Stimulated activated effector memory CD8-positive, alpha-beta T cell treated with anti-CD3 and anti-CD28 coated beads, Interleukin-12 subunit alpha, Interleukin-12 subunit beta, amount 100 ng/mL, for 72 hours (primary cell): ENCODE results near the gene CTNNA3.

Experiments
- ATAC-seq: fragments of 150-1000 bp; cut with Tn5 transposase; 2 replicates; pipeline ENCODE4 v1.10.0; 2021
- DNase-seq, 2 donors: peaks; one replicate each; pipeline ENCODE4 v3.0.0; 2021 to 2022; ENCODE audit warnings: low spot score in 2 of 2
- H3K27ac Mint-ChIP-seq: one replicate; pipeline ENCODE4 v1.8.0; 2022; ENCODE audit warnings: mild to moderate bottlenecking, mixed read lengths
- H3K36me3 Mint-ChIP-seq: one replicate; pipeline ENCODE4 v1.8.0; 2022; ENCODE audit warnings: mild to moderate bottlenecking, mixed read lengths
- H3K4me1 Mint-ChIP-seq: one replicate; pipeline ENCODE4 v1.8.0; 2022; ENCODE audit warnings: mixed read lengths
- H3K4me3 Mint-ChIP-seq: one replicate; pipeline ENCODE4 v1.8.0; 2022; ENCODE audit warnings: mild to moderate bottlenecking, mixed read lengths
- H3K9me3 Mint-ChIP-seq: one replicate; pipeline ENCODE4 v1.8.0; 2022; ENCODE audit warnings: mixed read lengths

CTNNA3 gene

GRCh38 chr10:66148312-66148711, 1547.7 kb downstream of the CTNNA3 start:
- Mint-ChIP-seq H3K4me3 (no peak overlapping the region), H3K27ac (no peak overlapping the region), H3K36me3 (no peaks in the 10 kb centered on the region), H3K4me1 (no peaks in the 10 kb centered on the region), H3K9me3 (peaks cover 2% of the 10 kb centered on the region)
- DNase-seq (no peak), ATAC-seq (no peak)

- Mint-ChIP-seq H3K4me3 (no peak overlapping the region), H3K27ac (no peak overlapping the region), H3K4me1 (no peaks in the 10 kb centered on the region), H3K36me3 (no peaks in the 10 kb centered on the region), H3K9me3 (peaks cover 2% of the 10 kb centered on the region)
- DNase-seq (no peak), ATAC-seq (no peak)
Observed at GRCh38 chr10:66144016-66144415, 1552.0 kb downstream of the CTNNA3 start.

DNA sequence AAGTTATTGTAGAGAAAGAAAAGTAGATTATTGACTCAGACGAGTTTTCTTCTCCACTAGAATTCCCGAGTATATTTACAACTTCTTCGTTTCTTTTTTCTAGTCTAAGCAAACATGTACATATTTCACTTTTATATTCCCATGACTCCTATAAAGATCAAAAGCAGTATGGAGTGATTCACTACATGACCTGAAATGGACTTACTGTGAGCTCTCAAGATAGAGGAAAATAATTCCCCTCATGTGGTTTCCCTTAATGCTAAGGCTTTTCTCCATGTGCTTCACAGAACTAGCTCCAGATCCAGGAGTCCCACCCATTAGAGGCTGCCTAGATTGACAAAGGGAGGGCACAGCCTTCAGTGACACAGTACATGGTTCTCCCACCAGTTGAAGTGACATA, 1593.2 kb downstream of the CTNNA3 start:
- no peak for ATAC-seq
- no peaks in the 10 kb centered on the region for H3K4me1 Mint-ChIP-seq
- peaks cover 10% of the 10 kb centered on the region for H3K9me3 Mint-ChIP-seq
- no peak overlapping the region for H3K4me3 Mint-ChIP-seq
- DNase-seq = no peak
- H3K36me3 Mint-ChIP-seq = no peaks in the 10 kb centered on the region
- H3K27ac Mint-ChIP-seq = no peak overlapping the region

DNA sequence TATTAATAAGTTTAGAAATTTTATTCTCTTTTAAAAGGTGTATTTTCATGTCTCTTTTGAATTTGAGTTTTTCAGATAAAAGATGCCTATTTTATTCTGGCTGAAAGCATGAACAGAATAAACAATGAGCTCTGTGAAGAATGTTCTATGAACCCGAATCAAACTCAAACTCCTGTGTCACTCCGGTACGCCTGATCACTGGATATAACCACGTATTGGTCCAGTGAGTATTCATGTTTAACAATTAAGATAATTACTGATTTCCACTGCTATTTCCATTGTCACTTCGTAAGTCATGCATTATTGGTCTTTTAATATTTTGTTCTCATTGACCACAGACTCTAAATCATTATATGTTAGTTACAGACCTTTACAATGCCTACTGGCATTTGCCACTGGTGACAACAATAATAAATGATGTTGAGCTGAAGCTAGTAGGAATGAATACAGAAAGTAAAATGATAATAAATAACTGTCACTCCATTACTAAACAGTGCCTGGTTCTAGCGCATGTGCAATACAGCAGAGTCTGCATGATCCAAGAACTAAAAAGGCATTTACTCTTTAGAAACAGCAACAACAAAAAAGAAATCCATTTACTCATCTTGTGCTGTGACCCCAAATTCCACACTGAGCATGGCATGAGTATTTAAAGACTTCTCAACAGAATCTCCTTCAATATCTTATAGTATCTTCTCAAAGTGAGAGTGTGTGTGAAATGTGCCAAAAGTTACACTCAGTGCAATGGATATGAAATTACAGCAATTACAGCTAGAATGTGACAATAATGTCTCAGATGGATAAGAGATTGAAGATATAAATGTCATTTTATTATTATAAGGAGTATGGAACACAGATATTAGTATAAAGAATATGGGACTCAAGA, 1597.2 kb downstream of the CTNNA3 start:
- H3K36me3 Mint-ChIP-seq = no peaks in the 10 kb centered on the region
- no peaks in the 10 kb centered on the region for H3K4me1 Mint-ChIP-seq
- no peak overlapping the region for H3K27ac Mint-ChIP-seq
- DNase-seq (no peak), ATAC-seq (no peak)
- peaks cover 20% of the 10 kb centered on the region for H3K9me3 Mint-ChIP-seq
- H3K4me3 Mint-ChIP-seq = no peak overlapping the region

DNA sequence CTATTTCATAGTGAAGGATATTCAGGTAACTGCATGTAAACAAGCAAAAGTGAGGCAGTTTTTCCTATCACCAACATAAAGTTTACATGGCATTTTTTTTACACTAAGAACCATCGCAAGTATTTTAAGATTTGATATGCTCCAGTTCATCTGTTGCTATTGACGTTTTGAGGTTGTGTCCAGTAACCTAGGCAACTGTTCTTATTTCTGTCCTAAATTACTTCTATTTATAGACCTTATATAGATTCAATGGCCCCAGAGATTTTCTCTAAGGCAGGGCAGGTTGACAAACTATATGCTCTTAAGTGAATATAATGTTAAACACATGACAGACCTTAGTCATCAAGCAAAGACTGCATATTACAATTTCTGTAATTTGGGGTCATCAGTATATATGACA, 1600.4 kb downstream of the CTNNA3 start:
- H3K27ac Mint-ChIP-seq = no peak overlapping the region
- H3K9me3 Mint-ChIP-seq = peaks cover 30% of the 10 kb centered on the region
- H3K4me3 Mint-ChIP-seq = no peak overlapping the region
- DNase-seq = no peak
- no peaks in the 10 kb centered on the region for H3K36me3 Mint-ChIP-seq
- no peaks in the 10 kb centered on the region for H3K4me1 Mint-ChIP-seq
- ATAC-seq = no peak

DNA sequence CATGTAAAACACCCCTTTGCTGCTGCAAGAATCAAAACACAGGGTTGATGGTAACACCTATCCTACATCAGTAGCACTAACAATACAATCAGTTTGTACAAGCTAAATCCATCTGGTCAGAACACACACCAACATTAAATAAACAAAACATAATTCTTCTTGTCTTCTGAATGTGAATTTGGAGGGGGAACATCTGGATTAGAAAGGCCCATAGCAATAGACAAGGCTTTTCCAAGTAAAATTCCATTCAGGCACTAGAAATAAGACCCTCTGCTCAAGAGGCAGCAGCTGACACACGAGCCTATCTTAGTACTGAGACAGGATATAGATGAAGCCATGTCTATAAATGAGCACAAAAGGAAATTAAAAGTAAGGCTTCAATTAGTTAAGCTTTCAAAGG, 1610.1 kb downstream of the CTNNA3 start:
- H3K4me1 Mint-ChIP-seq = no peaks in the 10 kb centered on the region
- peaks cover 20% of the 10 kb centered on the region for H3K9me3 Mint-ChIP-seq
- ATAC-seq (no peak), DNase-seq (no peak)
- no peak overlapping the region for H3K27ac Mint-ChIP-seq
- no peaks in the 10 kb centered on the region for H3K36me3 Mint-ChIP-seq
- H3K4me3 Mint-ChIP-seq = no peak overlapping the region

GRCh38 chr10:66071907-66072306, 1624.1 kb downstream of the CTNNA3 start:
- peaks cover 14% of the 10 kb centered on the region for H3K9me3 Mint-ChIP-seq
- no peaks in the 10 kb centered on the region for H3K4me1 Mint-ChIP-seq
- H3K36me3 Mint-ChIP-seq = no peaks in the 10 kb centered on the region
- no peak overlapping the region for H3K27ac Mint-ChIP-seq
- DNase-seq (no peak), ATAC-seq (no peak)
- H3K4me3 Mint-ChIP-seq = no peak overlapping the region

GRCh38 chr10:66058594-66058993, 1637.4 kb downstream of the CTNNA3 start:
- Mint-ChIP-seq H3K36me3 (no peaks in the 10 kb centered on the region), H3K4me3 (no peak overlapping the region), H3K4me1 (no peaks in the 10 kb centered on the region), H3K9me3 (peaks cover 14% of the 10 kb centered on the region), H3K27ac (no peak overlapping the region)
- ATAC-seq (no peak), DNase-seq (no peak)

DNA sequence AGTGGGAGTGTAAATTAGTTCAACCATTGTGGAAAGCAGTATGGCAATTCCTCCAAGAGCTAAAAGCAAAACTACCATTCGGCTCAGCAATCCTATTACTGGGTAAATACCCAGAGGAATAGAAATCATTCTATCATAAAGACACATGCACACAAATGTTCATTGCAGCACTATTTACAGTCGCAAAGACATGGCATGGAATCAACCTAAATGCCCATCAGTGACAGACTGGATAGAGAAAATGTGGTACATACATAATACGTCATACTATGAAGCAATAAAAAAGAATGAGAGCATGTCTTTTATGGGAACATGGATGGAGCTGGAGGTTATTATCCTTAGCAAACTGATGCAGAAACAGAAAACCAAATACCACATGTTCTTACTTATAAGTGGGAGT, 1646.7 kb downstream of the CTNNA3 start:
- no peaks in the 10 kb centered on the region for H3K36me3 Mint-ChIP-seq
- ATAC-seq = no peak
- H3K4me3 Mint-ChIP-seq = no peak overlapping the region
- H3K4me1 Mint-ChIP-seq = no peaks in the 10 kb centered on the region
- H3K27ac Mint-ChIP-seq = no peak overlapping the region
- no peak for DNase-seq
- H3K9me3 Mint-ChIP-seq = peaks cover 26% of the 10 kb centered on the region

- Mint-ChIP-seq H3K27ac (no peak overlapping the region), H3K9me3 (peaks cover 36% of the 10 kb centered on the region), H3K4me3 (no peak overlapping the region), H3K4me1 (no peaks in the 10 kb centered on the region), H3K36me3 (no peaks in the 10 kb centered on the region)
- ATAC-seq (no peak), DNase-seq (no peak)
Observed at GRCh38 chr10:66045859-66046258, 1650.1 kb downstream of the CTNNA3 start.

DNA sequence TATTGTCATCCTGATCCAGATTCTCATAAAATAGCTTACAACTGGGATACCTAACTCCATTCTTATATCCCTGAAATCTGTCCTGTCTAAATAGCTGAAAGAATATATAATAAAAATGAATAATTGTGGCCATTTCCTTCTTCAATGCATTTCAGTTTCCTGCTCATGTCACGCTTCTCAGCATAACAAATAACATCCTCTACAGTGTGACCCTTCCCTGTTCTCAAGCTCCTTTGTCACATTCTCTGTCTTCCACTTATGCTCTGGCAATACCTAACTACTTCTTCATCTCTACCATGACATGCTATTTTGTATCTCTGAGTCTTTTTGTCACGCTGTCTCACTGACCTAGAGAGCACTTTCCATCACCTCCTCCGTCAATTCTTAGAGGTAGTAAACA, 1654.2 kb downstream of the CTNNA3 start:
- peaks cover 28% of the 10 kb centered on the region for H3K9me3 Mint-ChIP-seq
- H3K36me3 Mint-ChIP-seq = no peaks in the 10 kb centered on the region
- DNase-seq (no peak), ATAC-seq (no peak)
- no peak overlapping the region for H3K27ac Mint-ChIP-seq
- no peak overlapping the region for H3K4me3 Mint-ChIP-seq
- H3K4me1 Mint-ChIP-seq = no peaks in the 10 kb centered on the region

- Mint-ChIP-seq H3K4me1 (no peaks in the 10 kb centered on the region), H3K9me3 (peaks cover 17% of the 10 kb centered on the region), H3K4me3 (no peak overlapping the region), H3K27ac (no peak overlapping the region), H3K36me3 (no peaks in the 10 kb centered on the region)
- no peak for DNase-seq
- ATAC-seq = no peak
Observed at GRCh38 chr10:66038623-66039022, 1657.4 kb downstream of the CTNNA3 start.

DNA sequence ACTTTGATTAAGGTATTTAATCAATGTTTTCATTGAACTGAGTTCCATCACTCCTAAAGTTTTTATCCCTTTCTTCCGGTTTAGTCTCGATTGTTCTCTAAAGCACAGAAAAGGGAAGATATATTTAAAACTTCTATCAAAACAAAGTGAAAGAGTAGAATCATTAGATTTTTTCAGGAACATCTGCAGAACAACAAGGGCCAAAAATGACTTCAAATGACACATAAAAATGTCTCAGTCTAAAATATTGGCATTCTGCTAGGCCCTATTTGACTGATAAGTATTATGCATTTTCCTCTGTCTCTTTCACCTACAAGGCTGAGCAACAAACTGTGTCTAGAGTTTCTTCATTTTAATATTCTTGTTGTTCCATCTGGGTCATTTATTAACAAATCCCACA, 1669.7 kb downstream of the CTNNA3 start:
- H3K4me1 Mint-ChIP-seq = no peaks in the 10 kb centered on the region
- peaks cover 19% of the 10 kb centered on the region for H3K9me3 Mint-ChIP-seq
- H3K36me3 Mint-ChIP-seq = no peaks in the 10 kb centered on the region
- ATAC-seq (no peak), DNase-seq (no peak)
- H3K4me3 Mint-ChIP-seq = no peak overlapping the region
- no peak overlapping the region for H3K27ac Mint-ChIP-seq

GRCh38 chr10:66025186-66025585, 1670.8 kb downstream of the CTNNA3 start:
- no peaks in the 10 kb centered on the region for H3K36me3 Mint-ChIP-seq
- DNase-seq = no peak

DNA sequence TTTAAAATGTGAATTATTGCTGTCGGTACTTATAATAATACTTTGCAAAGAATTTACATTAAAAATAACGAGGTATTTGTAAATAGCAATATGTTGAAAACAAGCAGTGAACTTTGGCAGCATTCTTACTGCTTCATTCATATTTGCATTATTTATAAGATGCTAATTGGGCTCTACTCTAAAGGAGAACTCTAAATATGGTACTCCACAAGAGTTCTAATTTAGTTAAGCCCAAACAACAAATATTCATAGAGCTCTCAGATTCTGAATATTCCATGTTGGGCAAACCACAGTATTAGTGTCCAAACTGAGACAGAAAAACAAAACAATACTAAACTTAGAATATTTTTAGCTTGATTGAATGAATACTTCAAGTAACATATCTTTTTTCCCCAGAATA, 1674.6 kb downstream of the CTNNA3 start:
- H3K4me3 Mint-ChIP-seq = no peak overlapping the region
- ATAC-seq (no peak), DNase-seq (no peak)
- H3K4me1 Mint-ChIP-seq = no peaks in the 10 kb centered on the region
- no peak overlapping the region for H3K27ac Mint-ChIP-seq
- H3K36me3 Mint-ChIP-seq = no peaks in the 10 kb centered on the region
- peaks cover 10% of the 10 kb centered on the region for H3K9me3 Mint-ChIP-seq

More at GRCh38 chr10:66025186-66025585, 1670.8 kb downstream of the CTNNA3 start:
- peaks cover 20% of the 10 kb centered on the region for H3K9me3 Mint-ChIP-seq
- no peaks in the 10 kb centered on the region for H3K4me1 Mint-ChIP-seq
- H3K4me3 Mint-ChIP-seq = no peak overlapping the region
- H3K27ac Mint-ChIP-seq = no peak overlapping the region
- no peak for ATAC-seq

DNA sequence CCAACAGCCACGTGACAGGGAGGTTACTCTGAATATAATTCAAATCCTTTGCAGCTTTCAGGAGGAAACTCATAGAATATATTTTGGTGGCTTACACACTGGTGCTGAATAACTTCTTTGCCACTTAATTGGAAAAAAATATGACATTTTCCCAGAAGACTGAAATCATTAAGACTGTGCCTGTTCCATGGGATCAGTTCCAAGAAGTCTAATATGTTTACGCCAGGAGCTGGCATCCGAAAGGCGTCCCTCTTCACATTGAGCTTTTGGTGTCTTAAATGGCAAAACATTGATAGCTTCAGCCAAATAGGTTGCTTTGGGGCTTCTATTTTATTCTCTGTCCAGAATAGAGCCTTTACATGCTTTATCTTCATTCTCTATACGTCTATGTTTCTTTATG, 1687.8 kb downstream of the CTNNA3 start:
- Mint-ChIP-seq H3K27ac (no peak overlapping the region), H3K4me1 (no peaks in the 10 kb centered on the region), H3K36me3 (no peaks in the 10 kb centered on the region), H3K4me3 (no peak overlapping the region), H3K9me3 (peaks cover 15% of the 10 kb centered on the region)
- no peak for ATAC-seq
- DNase-seq = no peak
